Epithelial cell of esophagus (primary cell): ENCODE results near the gene TIGD2.
A peak's percentile ranks its signal among the peaks of the same experiment; 100 is the strongest.

Experiments used
- DNase-seq: peaks from one replicate; pipeline ENCODE4 v3.0.0; 2010; ENCODE audit warnings: low read depth
- H3K4me3 ChIP-seq: 2 replicates; pipeline ENCODE4 v1.5.1; 2011; ENCODE audit warnings: mild to moderate bottlenecking, low read length, control low read depth
- TF ChIP-seq, protein P1 (sequence below): IDR thresholded peaks from 2 replicates; pipeline ENCODE4 v1.5.1; 2011; ENCODE audit warnings: low read depth, mild to moderate bottlenecking, low read length, control low read depth, inconsistent platforms; ENCODE audit not compliant: insufficient read depth; ENCODE audit errors: missing control alignments

TIGD2 gene

DNA sequence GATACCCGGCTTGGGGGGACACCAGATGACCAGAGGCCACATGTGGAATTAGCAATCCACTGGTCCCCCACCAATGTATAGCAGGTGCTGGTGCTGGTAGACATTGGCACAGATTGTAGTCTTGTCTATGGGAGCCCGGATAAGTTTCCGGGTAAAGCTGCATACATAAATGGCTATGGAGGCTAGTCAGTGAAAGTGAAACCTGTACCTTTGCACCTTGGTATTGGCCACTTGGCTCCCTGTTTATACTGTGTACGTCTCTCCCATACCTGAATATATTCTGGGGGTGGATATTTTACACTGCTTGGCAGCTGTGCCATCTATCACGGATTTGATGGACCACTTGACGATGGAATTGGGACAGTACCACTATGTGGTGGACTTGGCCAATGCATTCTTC lies 5.6 kb upstream of the TIGD2 start:
- H3K4me3 ChIP-seq: no peak overlapping the region
- DNase-seq: no peak
- TF ChIP-seq, protein P1, sequence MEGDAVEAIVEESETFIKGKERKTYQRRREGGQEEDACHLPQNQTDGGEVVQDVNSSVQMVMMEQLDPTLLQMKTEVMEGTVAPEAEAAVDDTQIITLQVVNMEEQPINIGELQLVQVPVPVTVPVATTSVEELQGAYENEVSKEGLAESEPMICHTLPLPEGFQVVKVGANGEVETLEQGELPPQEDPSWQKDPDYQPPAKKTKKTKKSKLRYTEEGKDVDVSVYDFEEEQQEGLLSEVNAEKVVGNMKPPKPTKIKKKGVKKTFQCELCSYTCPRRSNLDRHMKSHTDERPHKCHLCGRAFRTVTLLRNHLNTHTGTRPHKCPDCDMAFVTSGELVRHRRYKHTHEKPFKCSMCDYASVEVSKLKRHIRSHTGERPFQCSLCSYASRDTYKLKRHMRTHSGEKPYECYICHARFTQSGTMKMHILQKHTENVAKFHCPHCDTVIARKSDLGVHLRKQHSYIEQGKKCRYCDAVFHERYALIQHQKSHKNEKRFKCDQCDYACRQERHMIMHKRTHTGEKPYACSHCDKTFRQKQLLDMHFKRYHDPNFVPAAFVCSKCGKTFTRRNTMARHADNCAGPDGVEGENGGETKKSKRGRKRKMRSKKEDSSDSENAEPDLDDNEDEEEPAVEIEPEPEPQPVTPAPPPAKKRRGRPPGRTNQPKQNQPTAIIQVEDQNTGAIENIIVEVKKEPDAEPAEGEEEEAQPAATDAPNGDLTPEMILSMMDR: no peak

DNA sequence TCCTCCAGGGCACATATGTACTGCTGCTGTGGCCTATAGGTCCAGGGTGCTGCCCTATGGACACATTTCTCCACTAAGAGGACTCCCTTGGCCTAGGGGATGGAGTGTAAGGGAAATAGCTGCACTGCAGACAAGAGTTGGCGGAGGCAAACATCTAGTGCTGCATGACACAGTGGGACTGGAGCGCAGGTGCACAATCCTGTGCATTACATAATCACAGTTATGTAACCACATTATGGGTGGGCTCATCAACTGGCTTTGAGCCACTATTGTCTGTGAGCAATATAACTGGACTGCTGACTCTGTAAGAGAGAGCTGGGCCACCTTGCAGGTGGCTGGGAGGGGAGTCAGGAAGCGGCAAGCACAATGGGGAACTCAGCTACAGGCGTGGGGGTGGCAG lies 3.2 kb upstream of the TIGD2 start:
- DNase-seq: no peak
- TF ChIP-seq, protein P1: no peak
- H3K4me3 ChIP-seq: no peak overlapping the region

DNA sequence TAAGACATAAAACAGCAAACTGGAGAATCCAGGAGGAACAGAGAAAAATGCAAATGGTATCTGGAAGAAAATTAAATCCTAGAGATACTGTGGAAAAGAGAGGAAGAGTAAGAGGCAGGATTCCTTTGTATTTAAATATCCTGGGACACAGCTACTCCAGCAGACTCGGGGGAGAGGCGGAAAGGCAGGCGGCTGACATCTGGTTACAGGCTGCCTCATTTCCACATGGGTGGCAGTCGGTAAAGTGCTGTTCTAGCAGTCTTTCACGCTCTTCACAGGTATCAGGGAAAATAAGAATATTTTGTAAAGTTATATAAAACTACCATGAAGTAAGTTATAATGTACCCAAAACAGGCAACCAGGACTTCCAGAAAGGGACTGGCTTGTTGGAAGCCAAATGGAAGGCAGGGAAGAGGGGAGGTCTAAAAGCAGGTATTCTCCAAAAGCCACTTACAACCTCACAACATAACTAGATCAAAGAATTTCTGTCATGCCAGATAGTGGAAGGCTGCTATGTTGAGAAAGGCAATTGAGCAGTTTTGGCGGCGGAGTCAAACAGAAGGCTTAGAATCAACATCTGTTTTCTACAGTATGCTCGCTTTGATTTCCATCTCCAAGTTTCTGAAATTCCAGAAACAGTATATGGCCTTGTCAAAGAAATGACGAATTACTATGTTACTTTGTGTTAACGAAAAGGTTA lies 1.3 kb upstream of the TIGD2 start:
- TF ChIP-seq, protein P1: no peak
- DNase-seq: no peak
- H3K4me3 ChIP-seq: peak overlapping the region; percentile 57

DNA sequence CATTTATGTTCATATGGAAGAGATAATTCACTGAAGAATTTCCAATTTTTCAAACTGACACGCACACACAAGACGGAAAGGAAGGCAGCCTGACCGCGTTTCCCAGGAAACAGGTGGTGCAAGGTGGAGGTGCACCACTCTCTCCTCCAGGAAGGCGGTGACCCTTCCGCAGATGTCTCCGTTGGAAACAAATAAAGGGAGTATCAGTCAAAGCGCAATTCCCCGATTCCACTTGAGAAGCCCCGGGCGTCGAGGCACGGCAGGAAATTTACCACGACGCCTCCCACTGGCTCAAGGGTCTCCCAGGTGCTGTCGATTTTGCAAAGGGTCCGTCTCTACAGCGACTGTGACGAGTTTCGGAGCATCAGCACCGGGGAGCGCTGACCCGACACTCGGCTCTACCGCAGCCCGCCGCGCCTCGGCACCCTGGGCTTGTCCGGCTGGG lies 770 bp upstream of the TIGD2 start:
- DNase-seq: peak; percentile 19

DNA sequence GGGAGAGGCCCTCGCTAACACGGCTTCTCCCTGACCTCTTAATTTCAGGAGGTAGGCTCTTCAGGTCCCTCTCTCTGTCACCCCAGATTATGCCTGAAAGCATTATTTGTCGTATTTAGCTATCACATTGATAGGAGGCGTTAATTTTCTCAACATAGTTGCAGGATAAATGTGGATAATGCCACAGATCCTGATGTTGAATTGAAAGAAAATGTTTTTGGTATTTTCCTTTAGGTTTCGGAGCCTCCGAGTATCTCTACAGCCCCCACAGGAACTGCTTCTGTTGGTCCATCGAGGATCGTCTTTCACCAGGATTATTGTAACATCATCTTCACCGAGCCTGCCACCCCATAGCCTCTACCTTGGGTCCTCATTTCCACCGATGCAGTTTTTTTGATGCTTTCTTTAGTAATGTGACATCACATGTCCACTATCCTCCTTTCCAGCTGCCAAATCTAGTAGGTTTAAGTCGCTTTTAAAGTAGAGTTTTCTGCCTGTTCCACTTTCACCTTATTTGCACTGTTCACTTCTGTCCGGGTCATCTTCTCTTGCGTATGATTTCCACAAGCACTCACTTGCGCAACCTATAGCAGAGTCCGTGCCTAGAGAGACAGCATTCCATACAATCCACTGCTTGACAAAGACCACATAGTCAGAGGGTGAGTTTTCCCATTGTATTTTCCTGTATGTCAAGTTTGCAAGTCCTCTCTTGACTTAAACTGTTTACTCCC lies 665 bp downstream of the TIGD2 start:
- peak; percentile 99 for DNase-seq
- peak overlapping the region; percentile 81 for H3K4me3 ChIP-seq
- TF ChIP-seq, protein P1: no peak

More for the DNA sequence above, 770 bp upstream of the TIGD2 start:
- TF ChIP-seq, protein P1: no peak
- H3K4me3 ChIP-seq: peak overlapping the region; percentile 57

DNA sequence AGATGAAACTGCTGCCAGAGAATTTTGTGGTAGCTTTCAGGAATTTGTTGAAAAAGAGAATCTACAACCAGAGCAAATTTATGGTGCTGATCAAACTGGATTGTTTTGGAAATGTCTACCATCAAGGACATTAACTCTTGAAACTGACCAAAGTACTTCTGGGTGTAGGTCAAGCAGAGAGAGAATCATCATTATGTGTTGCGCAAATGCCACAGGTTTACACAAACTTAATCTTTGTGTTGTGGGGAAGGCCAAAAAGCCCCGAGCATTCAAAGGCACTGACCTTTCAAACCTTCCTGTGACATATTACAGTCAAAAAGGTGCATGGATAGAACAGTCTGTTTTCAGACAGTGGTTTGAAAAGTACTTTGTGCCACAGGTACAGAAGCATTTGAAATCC lies 2.1 kb downstream of the TIGD2 start:
- no peak for DNase-seq
- H3K4me3 ChIP-seq: no peak overlapping the region
- TF ChIP-seq, protein P1: no peak
